ENCODE results near the gene RBM4.
A peak's percentile ranks its signal among the peaks of the same experiment; 100 is the strongest.

The RBM4 gene

GRCh38 chr11:66619080-66619554 lies 19.4 kb upstream of the RBM4 start:
- peak overlapping the region; percentile 75 for H3K4me2 ChIP-seq
- no peak overlapping the region for H3K4me3 ChIP-seq (IDR thresholded peaks at IDR 0.05; ENCODE audit: insufficient read depth, low read depth, low read length)
- H3K36me3 ChIP-seq (ENCODE audit: insufficient read depth), result peaks cover 12% of the 10 kb centered on the region; the same call in 1 of the 2 replicates
- no peak overlapping the region for H2AFZ ChIP-seq (ENCODE audit: low read depth)
- peaks cover 39% of the 10 kb centered on the region for H3K4me1 ChIP-seq (ENCODE audit: low read depth, poor library complexity, severe bottlenecking)
- no peak for TF ChIP-seq CTCF (conservative IDR thresholded peaks at IDR 0.05; ENCODE audit: low read depth, low read length)
- H3K79me2 ChIP-seq (ENCODE audit: insufficient read depth, low read depth), result peaks cover 91% of the 10 kb centered on the region
- H3K9ac ChIP-seq, result no peak overlapping the region
- H3K27ac ChIP-seq, result no peak overlapping the region
- no peaks in the 10 kb centered on the region for H3K27me3 ChIP-seq (ENCODE audit: insufficient read depth, low read depth)
- H4K20me1 ChIP-seq (ENCODE audit: insufficient read depth), result peaks cover 64% of the 10 kb centered on the region

GRCh38 chr11:66624450-66624849 lies 14.1 kb upstream of the RBM4 start:
- no peaks in the 10 kb centered on the region for H3K27me3 ChIP-seq (ENCODE audit: insufficient read depth, low read depth)
- peaks cover 19% of the 10 kb centered on the region; the same call in 1 of the 2 replicates for H3K36me3 ChIP-seq (ENCODE audit: insufficient read depth)
- H2AFZ ChIP-seq (ENCODE audit: low read depth), result no peak overlapping the region
- H3K27ac ChIP-seq, result no peak overlapping the region
- peaks cover 19% of the 10 kb centered on the region for H3K4me1 ChIP-seq (ENCODE audit: low read depth, poor library complexity, severe bottlenecking)
- no peak overlapping the region for H3K4me2 ChIP-seq
- TF ChIP-seq CTCF (conservative IDR thresholded peaks at IDR 0.05; ENCODE audit: low read depth, low read length), result no peak
- H3K9ac ChIP-seq, result no peak overlapping the region
- H4K20me1 ChIP-seq (ENCODE audit: insufficient read depth), result peaks cover 72% of the 10 kb centered on the region
- H3K4me3 ChIP-seq (IDR thresholded peaks at IDR 0.05; ENCODE audit: insufficient read depth, low read depth, low read length), result no peak overlapping the region
- peaks cover 100% of the 10 kb centered on the region for H3K79me2 ChIP-seq (ENCODE audit: insufficient read depth, low read depth)

- H4K20me1 ChIP-seq (ENCODE audit: insufficient read depth), result peaks cover 68% of the 10 kb centered on the region
- TF ChIP-seq CTCF (conservative IDR thresholded peaks at IDR 0.05; ENCODE audit: low read depth, low read length), result no peak
- no peak overlapping the region for H3K9ac ChIP-seq
- H3K27me3 ChIP-seq (ENCODE audit: insufficient read depth, low read depth), result no peaks in the 10 kb centered on the region
- H3K36me3 ChIP-seq (ENCODE audit: insufficient read depth), result peaks cover 25% of the 10 kb centered on the region; the same call in 1 of the 2 replicates
- H3K79me2 ChIP-seq (ENCODE audit: insufficient read depth, low read depth), result peaks cover 100% of the 10 kb centered on the region
- no peak overlapping the region for H3K27ac ChIP-seq
- H3K4me1 ChIP-seq (ENCODE audit: low read depth, poor library complexity, severe bottlenecking), result peaks cover 14% of the 10 kb centered on the region
- H2AFZ ChIP-seq (ENCODE audit: low read depth), result no peak overlapping the region
- H3K4me2 ChIP-seq, result no peak overlapping the region
- H3K4me3 ChIP-seq (IDR thresholded peaks at IDR 0.05; ENCODE audit: insufficient read depth, low read depth, low read length), result no peak overlapping the region
Measured at GRCh38 chr11:66625041-66625751, 13.3 kb upstream of the RBM4 start.

GRCh38 chr11:66625752-66626149 lies 12.8 kb upstream of the RBM4 start:
- Histone ChIP-seq H3K4me3 (IDR thresholded peaks at IDR 0.05; ENCODE audit: insufficient read depth, low read depth, low read length) (no peak overlapping the region), H3K79me2 (ENCODE audit: insufficient read depth, low read depth) (peaks cover 100% of the 10 kb centered on the region), H3K36me3 (ENCODE audit: insufficient read depth) (peaks cover 27% of the 10 kb centered on the region; the same call in 1 of the 2 replicates), H3K4me2 (no peak overlapping the region), H3K9ac (no peak overlapping the region), H3K27ac (no peak overlapping the region), H3K4me1 (ENCODE audit: low read depth, poor library complexity, severe bottlenecking) (peaks cover 8% of the 10 kb centered on the region), H2AFZ (ENCODE audit: low read depth) (no peak overlapping the region), H4K20me1 (ENCODE audit: insufficient read depth) (peaks cover 62% of the 10 kb centered on the region), H3K27me3 (ENCODE audit: insufficient read depth, low read depth) (no peaks in the 10 kb centered on the region)
- no peak for TF ChIP-seq CTCF (conservative IDR thresholded peaks at IDR 0.05; ENCODE audit: low read depth, low read length)

Data from KMS-11 (cell line).